ENCODE results near the gene CDPF1. TPM values are rescaled to one million over a fixed set of nuclear protein-coding genes. Genes with fewer than 3 reads are reported as not detected.

The CDPF1 gene
- total RNA-seq, 2 donors from 2014 or later = 5.9 to 12.5 TPM

GRCh38 chr22:46287873-46288751 is 38.0 kb upstream of the CDPF1 start:
- no peak overlapping the region for H3K4me3 ChIP-seq
- no peaks in the 10 kb centered on the region for H3K27me3 ChIP-seq
- peaks cover 0 to 14% of the 10 kb centered on the region in 2 donors for H3K36me3 ChIP-seq (replicated peaks in 1 of 2; ENCODE audit: insufficient read depth in 1 of 2, low read depth in 2 of 2)
- WGBS, 2 donors = 78 to 83% methylated on average over 10 to 24 of the region's 24 CpGs
- H3K9me3 ChIP-seq = no peaks in the 10 kb centered on the region
- DNase-seq = peak in 2 of 4 donors; percentile 28 to 50
- TF ChIP-seq POLR2A (IDR thresholded peaks at IDR 0.05) = no peak
- no peak for TF ChIP-seq CTCF (IDR thresholded peaks at IDR 0.05)
- peak overlapping the region in 3 of 4 donors; percentile 71 to 80 (median 77) for H3K27ac ChIP-seq
- H3K4me1 ChIP-seq = peaks cover 17% of the 10 kb centered on the region
- intact Hi-C loops (cut with DNase I) = no loop called here
- no peak for ATAC-seq

- intact Hi-C loops (cut with DNase I) = no loop called here
- peak overlapping the region in 3 of 4 donors; percentile 71 to 80 (median 77) for H3K27ac ChIP-seq
These were observed 37.1 kb upstream of the CDPF1 start for GRCh38 chr22:46286941-46287872.

GRCh38 chr22:46286006-46286405 is 35.9 kb upstream of the CDPF1 start:
- Histone ChIP-seq H3K27ac (no peak overlapping the region), H3K36me3 (replicated peaks in 1 of 2; ENCODE audit: insufficient read depth in 1 of 2, low read depth in 2 of 2) (peaks cover 5 to 24% of the 10 kb centered on the region in 2 donors), H3K9me3 (no peaks in the 10 kb centered on the region), H3K4me3 (no peak overlapping the region), H3K27me3 (no peaks in the 10 kb centered on the region), H3K4me1 (peaks cover 17% of the 10 kb centered on the region)
- intact Hi-C loops (cut with DNase I) = no loop called here
- ATAC-seq (no peak), DNase-seq (no peak)
- WGBS, 2 donors = 89 to 95% methylated on average over 3 of the region's 3 CpGs
- TF ChIP-seq CTCF (IDR thresholded peaks at IDR 0.05) (no peak), POLR2A (IDR thresholded peaks at IDR 0.05) (no peak)

More at GRCh38 chr22:46286941-46287872, 37.1 kb upstream of the CDPF1 start:
- 49 to 56% methylated on average over 9 to 15 of the region's 15 CpGs for WGBS, 2 donors
- no peak overlapping the region for H3K4me3 ChIP-seq
- H3K36me3 ChIP-seq (replicated peaks in 1 of 2; ENCODE audit: insufficient read depth in 1 of 2, low read depth in 2 of 2) = peaks cover 2 to 17% of the 10 kb centered on the region in 2 donors
- DNase-seq (peak; percentile 78 to 92 (median 86)), ATAC-seq (peak; percentile 90)
- H3K4me1 ChIP-seq = peaks cover 17% of the 10 kb centered on the region
- no peaks in the 10 kb centered on the region for H3K27me3 ChIP-seq
- no peaks in the 10 kb centered on the region for H3K9me3 ChIP-seq
- TF ChIP-seq POLR2A (IDR thresholded peaks at IDR 0.05) (no peak), CTCF (IDR thresholded peaks at IDR 0.05) (peak in 3 of 7 experiments; percentile 13 to 48 (median 15))

GRCh38 chr22:46281866-46282678 is 32.0 kb upstream of the CDPF1 start:
- TF ChIP-seq CTCF (IDR thresholded peaks at IDR 0.05) (no peak), POLR2A (IDR thresholded peaks at IDR 0.05) (no peak)
- intact Hi-C loops (cut with DNase I) = no loop called here
- Histone ChIP-seq H3K9me3 (no peaks in the 10 kb centered on the region), H3K4me3 (no peak overlapping the region), H3K27me3 (no peaks in the 10 kb centered on the region), H3K36me3 (replicated peaks in 1 of 2; ENCODE audit: insufficient read depth in 1 of 2, low read depth in 2 of 2) (peaks cover 19 to 51% of the 10 kb centered on the region in 2 donors), H3K4me1 (peaks cover 7% of the 10 kb centered on the region), H3K27ac (no peak overlapping the region)
- DNase-seq (no peak), ATAC-seq (no peak)
- whole genome bisulfite sequencing, 2 donors = 97% methylated on average over 9 to 12 of the region's 13 CpGs
